Right forelimb (tissue), 1 donor: ENCODE results near the gene EGF.
"Not testable (repeated sequence)": the region's sequence is repeated elsewhere in the genome, so short reads cannot be mapped to it uniquely, and the experiment has no call there.

Experiments
- DNase-seq: peaks from one replicate; pipeline ENCODE4 v3.0.0-alpha.2; 2018

Gene EGF

GRCh38 chr4:109998867-109999584 is 86.3 kb downstream of the EGF start:
- no peak for DNase-seq

GRCh38 chr4:109999585-109999912 is 86.9 kb downstream of the EGF start:
- no peak for DNase-seq

- no peak for DNase-seq
Observed at GRCh38 chr4:110002326-110002725, 89.6 kb downstream of the EGF start.

- no peak for DNase-seq
Observed at GRCh38 chr4:110003401-110004187, 90.9 kb downstream of the EGF start.

GRCh38 chr4:110004556-110004955 is 91.9 kb downstream of the EGF start:
- DNase-seq, result no peak

GRCh38 chr4:110005461-110006056 is 92.9 kb downstream of the EGF start:
- no peak for DNase-seq

GRCh38 chr4:110007217-110007616 is 94.5 kb downstream of the EGF start:
- DNase-seq, result no peak

- no peak for DNase-seq
Observed at GRCh38 chr4:110008540-110008939, 95.9 kb downstream of the EGF start.

- DNase-seq, result no peak
Observed at GRCh38 chr4:110009550-110009949, 96.9 kb downstream of the EGF start.

GRCh38 chr4:110010797-110011196 is 98.1 kb downstream of the EGF start:
- DNase-seq, result no peak

GRCh38 chr4:110012917-110013316 is 100.2 kb downstream of the EGF start:
- DNase-seq, result no peak

- no peak for DNase-seq
Observed at GRCh38 chr4:110014233-110014632, 101.5 kb downstream of the EGF start.

GRCh38 chr4:110019153-110019552 is 106.5 kb downstream of the EGF start:
- no peak for DNase-seq

- DNase-seq, result no peak
Observed at GRCh38 chr4:110020139-110020538, 107.5 kb downstream of the EGF start.

GRCh38 chr4:110020646-110021443 is 108.2 kb downstream of the EGF start:
- no peak for DNase-seq

GRCh38 chr4:110022457-110022856 is 109.8 kb downstream of the EGF start:
- no peak for DNase-seq

GRCh38 chr4:110025056-110025455 is 112.4 kb downstream of the EGF start:
- no peak for DNase-seq

- no peak for DNase-seq
Observed at GRCh38 chr4:110025718-110026117, 113.0 kb downstream of the EGF start.

GRCh38 chr4:110032603-110033002 is 119.9 kb downstream of the EGF start:
- DNase-seq, result no peak

- no peak for DNase-seq
Observed at GRCh38 chr4:110033355-110034025, 120.8 kb downstream of the EGF start.

- DNase-seq, result no peak
Observed at GRCh38 chr4:110034026-110034393, 121.3 kb downstream of the EGF start.

GRCh38 chr4:110039164-110039563 is 126.5 kb downstream of the EGF start:
- not testable (repeated sequence) for DNase-seq

- DNase-seq, result no peak
Observed at GRCh38 chr4:110041735-110042134, 129.1 kb downstream of the EGF start.
